Measurements from ENCODE around the gene TPTE.
"Not testable (repeated sequence)": the region's sequence is repeated elsewhere in the genome, so short reads cannot be mapped to it uniquely, and the experiment has no call there.

DNA sequence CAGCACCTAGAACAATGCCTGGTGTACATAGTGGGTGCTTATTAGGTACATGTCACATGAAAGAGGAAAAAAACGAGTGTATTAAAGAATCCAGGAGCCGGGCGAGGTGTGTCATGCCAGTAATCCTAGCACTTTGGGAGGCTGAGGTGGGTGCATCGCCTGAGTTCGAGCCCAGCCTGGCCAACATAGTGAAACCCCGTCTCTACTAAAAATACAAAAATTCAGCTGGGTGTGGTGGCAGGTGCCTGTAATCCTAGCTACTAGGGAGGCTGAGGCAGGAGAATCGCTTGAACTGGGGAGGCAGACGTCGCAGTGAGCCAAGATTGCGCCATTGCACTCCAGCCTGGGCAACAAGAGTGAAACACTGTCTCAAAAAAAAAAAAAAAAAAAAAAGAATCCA is 3.5 kb upstream of the TPTE start:
- not testable (repeated sequence) for TF ChIP-seq EZH2 (IDR thresholded peaks at IDR 0.05; ENCODE audit: borderline replicate concordance, insufficient read depth, low read depth, low read length, poor library complexity, severe bottlenecking)
- TF ChIP-seq, protein P1, sequence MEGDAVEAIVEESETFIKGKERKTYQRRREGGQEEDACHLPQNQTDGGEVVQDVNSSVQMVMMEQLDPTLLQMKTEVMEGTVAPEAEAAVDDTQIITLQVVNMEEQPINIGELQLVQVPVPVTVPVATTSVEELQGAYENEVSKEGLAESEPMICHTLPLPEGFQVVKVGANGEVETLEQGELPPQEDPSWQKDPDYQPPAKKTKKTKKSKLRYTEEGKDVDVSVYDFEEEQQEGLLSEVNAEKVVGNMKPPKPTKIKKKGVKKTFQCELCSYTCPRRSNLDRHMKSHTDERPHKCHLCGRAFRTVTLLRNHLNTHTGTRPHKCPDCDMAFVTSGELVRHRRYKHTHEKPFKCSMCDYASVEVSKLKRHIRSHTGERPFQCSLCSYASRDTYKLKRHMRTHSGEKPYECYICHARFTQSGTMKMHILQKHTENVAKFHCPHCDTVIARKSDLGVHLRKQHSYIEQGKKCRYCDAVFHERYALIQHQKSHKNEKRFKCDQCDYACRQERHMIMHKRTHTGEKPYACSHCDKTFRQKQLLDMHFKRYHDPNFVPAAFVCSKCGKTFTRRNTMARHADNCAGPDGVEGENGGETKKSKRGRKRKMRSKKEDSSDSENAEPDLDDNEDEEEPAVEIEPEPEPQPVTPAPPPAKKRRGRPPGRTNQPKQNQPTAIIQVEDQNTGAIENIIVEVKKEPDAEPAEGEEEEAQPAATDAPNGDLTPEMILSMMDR (IDR thresholded peaks at IDR 0.05): not testable (repeated sequence)
